GM12878 (cell line): ENCODE measurements around the gene SEC62. TPM values are rescaled to one million over a fixed set of nuclear protein-coding genes. Genes with fewer than 3 reads are reported as not detected.

Source experiments
- ATAC-seq: fragments of 200-7000 bp; cut with Tn5 transposase; 3 replicates; pipeline ENCODE4 v1.9.1; 2020; ENCODE audit warnings: mild to moderate bottlenecking, moderate library complexity
- BruUV-seq: library from RNA; stranded (reverse); fragments of 400-500 nt; replicated peaks from 2 replicates; lab custom pipeline; 2021; lab: Mats Ljungman, UMichigan
- CTCF ChIA-PET: fragments of 300-600 bp; sonication (Branson Sonifier 250); formaldehyde crosslinking; extraction: SDS; loops from one replicate; lab custom pipeline; 2021; ENCODE audit warnings: inconsistent platforms; lab: Yijun Ruan, JAX
- POLR2A ChIA-PET: fragments of 350-600 bp; formaldehyde crosslinking; extraction: SDS; loops from one replicate; lab custom pipeline; 2021; ENCODE audit warnings: inconsistent platforms; lab: Charles Lee
- RAD21 ChIA-PET: fragments of 300-600 bp; sonication (Branson Sonifier 250); formaldehyde crosslinking; loops from one replicate; lab custom pipeline; 2023; ENCODE audit warnings: antibody characterized with exemption; ENCODE audit not compliant: unreplicated experiment; lab: Charles Lee
- SMC1A ChIA-PET: fragments of 300-600 bp; sonication (Branson Sonifier 250); formaldehyde crosslinking; loops from one replicate; lab custom pipeline; 2023; ENCODE audit not compliant: unreplicated experiment, uncharacterized antibody; lab: Charles Lee
- DNase-seq: peaks from one replicate; pipeline ENCODE4 v3.0.0-alpha.2; 2011; ENCODE audit warnings: low read depth, low spot score
- FAIRE-seq: peaks from 3 replicates; lab custom pipeline; 2011; peaks lifted over from hg19 to GRCh38; lab: Jason Lieb, UNC
- H2AFZ ChIP-seq: 2 replicates; pipeline ENCODE4 v1.6.0; 2011; ENCODE audit warnings: low read depth, low read length, control low read depth; ENCODE audit not compliant: control insufficient read depth
- H3K27ac ChIP-seq: 2 replicates; pipeline ENCODE4 v1.5.1; 2011; ENCODE audit warnings: control low read depth; ENCODE audit not compliant: control insufficient read depth, insufficient read depth
- H3K27me3 ChIP-seq, 2 experiments: replicated peaks in 1 of 2; 2 replicates each; pipeline versions ENCODE4 v1.6.0 to v1.6.1; 2011; ENCODE audit warnings: low read length in 1 of 2; ENCODE audit not compliant: control insufficient read depth in 2 of 2, insufficient read depth in 2 of 2
- H3K36me3 ChIP-seq, 2 experiments: 2 replicates each; pipeline ENCODE4 v1.5.1; 2011; ENCODE audit warnings: low read length in 1 of 2; ENCODE audit not compliant: control insufficient read depth in 2 of 2, insufficient read depth in 2 of 2
- H3K4me1 ChIP-seq: 2 replicates; pipeline ENCODE4 v1.6.1; 2011; ENCODE audit warnings: mild to moderate bottlenecking, low read length, moderate library complexity, mixed read lengths; ENCODE audit not compliant: control insufficient read depth, insufficient read depth
- H3K4me2 ChIP-seq: 2 replicates; pipeline ENCODE4 v1.6.0; 2011; ENCODE audit warnings: control low read depth; ENCODE audit not compliant: control insufficient read depth, insufficient read depth
- H3K4me3 ChIP-seq: fragments of 200-600 bp; sonication (generic); 2 replicates; pipeline ENCODE4 v1.5.1; 2016
- H3K79me2 ChIP-seq: 2 replicates; pipeline ENCODE4 v1.6.0; 2011; ENCODE audit warnings: low read length; ENCODE audit not compliant: control insufficient read depth, insufficient read depth
- H3K9ac ChIP-seq: 2 replicates; pipeline ENCODE4 v1.8.0; 2011; ENCODE audit warnings: low read length, control low read depth, mixed read lengths; ENCODE audit not compliant: control insufficient read depth, insufficient read depth
- H3K9me3 ChIP-seq: replicated peaks from 3 replicates; pipeline ENCODE4 v1.5.1; 2011; ENCODE audit warnings: mild to moderate bottlenecking, low read length; ENCODE audit not compliant: control insufficient read depth, insufficient read depth
- H4K20me1 ChIP-seq: 2 replicates; pipeline ENCODE4 v1.6.0; 2011; ENCODE audit not compliant: control insufficient read depth, insufficient read depth
- CEBPB ChIP-seq, 2 experiments: fragments of 150-350 bp in 1 of 2; IDR thresholded peaks; 2 replicates each; pipeline ENCODE4 v1.6.1; 2012 to 2014; ENCODE audit warnings: low read depth in 2 of 2, low read length in 2 of 2, borderline replicate concordance in 1 of 2, inconsistent platforms in 1 of 2
- CTCF ChIP-seq, 3 experiments: IDR thresholded peaks in 2 of 3; conservative IDR thresholded peaks in 1 of 3; 2 replicates each; pipeline ENCODE4 v1.5.1; 2011; ENCODE audit warnings: low read depth in 3 of 3, low read length in 3 of 3, mild to moderate bottlenecking in 3 of 3, control low read depth in 2 of 3, moderate library complexity in 2 of 3, inconsistent platforms in 1 of 3, mixed read lengths in 1 of 3; ENCODE audit not compliant: control insufficient read depth in 2 of 3, insufficient read depth in 1 of 3; ENCODE audit errors: extremely low read depth in 1 of 3
- RAD21 ChIP-seq: IDR thresholded peaks from 2 replicates; pipeline ENCODE4 v1.6.1; 2011; ENCODE audit warnings: mild to moderate bottlenecking, low read depth, low read length, moderate library complexity; ENCODE audit not compliant: insufficient read depth
- SMARCA5 ChIP-seq: fragments of 450-650 bp; IDR thresholded peaks from 2 replicates; pipeline ENCODE4 v1.6.1; 2017; ENCODE audit warnings: mild to moderate bottlenecking
- SMC3 ChIP-seq: IDR thresholded peaks from 2 replicates; pipeline ENCODE4 v1.6.1; 2011; ENCODE audit warnings: low read length, improper control_type of control experiment, borderline replicate concordance
- SUPT20H ChIP-seq: IDR thresholded peaks from 2 replicates; pipeline ENCODE4 v1.6.1; 2011; ENCODE audit warnings: low read depth, mild to moderate bottlenecking, low read length, moderate library complexity, borderline replicate concordance; ENCODE audit not compliant: control insufficient read depth
- ZSCAN29 ChIP-seq: fragments of 450-650 bp; IDR thresholded peaks from 2 replicates; pipeline ENCODE4 v1.6.1; 2017; ENCODE audit warnings: mild to moderate bottlenecking, moderate library complexity
- whole genome bisulfite sequencing: methylation state at CpG from one replicate; pipeline ENCODE4 v1.1.6; 2016; ENCODE audit warnings: low lambda C conversion rate; ENCODE audit not compliant: insufficient replicate concordance, insufficient coverage; ENCODE audit errors: missing lambda C conversion rate; 5-methylcytosine and 5-hydroxymethylcytosine counted together
- in situ Hi-C: fragments of 300-500 bp; cut with MboI; formaldehyde crosslinking; loops from 9 replicates; pipeline ENCODE4 v1.14.3; 2018; ENCODE audit warnings: mixed read lengths
- intact Hi-C: fragments of 100-400 bp; cut with micrococcal nuclease; formaldehyde crosslinking; loops from one replicate; pipeline ENCODE4 v1.14.2; 2022; ENCODE audit not compliant: unreplicated experiment
- polyA plus RNA-seq, 11 experiments: library from polyadenylated mRNA; depleted of rRNA in 4 of 11; unstranded in 6 of 11; stranded (reverse) in 5 of 11; fragments of >200 nt; fragmentation: Nextera tagmentation in 4 of 11; fragmentation: Illumina TruSeq in 1 of 11; extraction: Ambion mirVana in 4 of 11; extraction: Trizol in 1 of 11; gene quantifications; 1 replicate in 1 of 11; 2 replicates in 10 of 11; pipeline versions ENCODE4 v1.2.1 to v1.2.3, GENCODE V29; 2011 to 2016; ENCODE audit warnings: inconsistent platforms in 2 of 11, missing spikeins in 2 of 11, low read depth in 1 of 11
- total RNA-seq, 4 experiments: library from RNA; depleted of rRNA in 3 of 4; stranded (reverse); fragments of >200 nt in 3 of 4; fragmentation: Illumina TruSeq in 1 of 4; extraction: Trizol in 1 of 4; gene quantifications; 2 replicates each; pipeline versions ENCODE4 v1.2.1 to v1.2.3, GENCODE V29; 2013 to 2021

The SEC62 gene
- total and polyA plus RNA-seq, 10 of the 15 experiments (the other 5 are each of a cell fraction or from before 2014, with no cell fraction given), result 25.6 to 270 (median 94.8) TPM

GRCh38 chr3:169929830-169930519 lies 36.6 kb upstream of the SEC62 start:
- intact Hi-C loops (loop anchor here (5.0 kb wide), 1 partner anchor 158 kb away; the partner anchor contains the start of gene MYNN), in situ Hi-C loops (no loop called here)
- Histone ChIP-seq H3K27me3 (no peaks in the 10 kb centered on the region), H3K4me2 (no peak overlapping the region), H3K4me1 (peaks cover 33% of the 10 kb centered on the region), H3K9me3 (no peaks in the 10 kb centered on the region; the same call in 2 of the 3 replicates), H2AFZ (no peak overlapping the region), H3K4me3 (no peak overlapping the region), H3K27ac (no peak overlapping the region), H3K36me3 (no peaks in the 10 kb centered on the region), H3K9ac (no peak overlapping the region), H4K20me1 (no peaks in the 10 kb centered on the region), H3K79me2 (peaks cover 6% of the 10 kb centered on the region)
- TF ChIP-seq ZSCAN29, result no peak
- TF ChIP-seq RAD21, result peak; percentile 68
- peak; percentile 44 to 49 (median 45); a peak in 4 of 6 replicates for TF ChIP-seq CTCF (IDR thresholded peaks at IDR 0.05 in 2 of 3, conservative IDR thresholded peaks at IDR 0.05 in 1 of 3; ENCODE audit: control insufficient read depth in 2 of 3, extremely low read depth in 1 of 3, insufficient read depth in 1 of 3, low read depth in 3 of 3, low read length in 3 of 3)
- peak; percentile 69; the same call in 1 of the 2 replicates for TF ChIP-seq SMC3
- no peak for TF ChIP-seq CEBPB (IDR thresholded peaks at IDR 0.05; ENCODE audit: borderline replicate concordance in 1 of 2, low read depth in 2 of 2, low read length in 2 of 2)
- TF ChIP-seq SUPT20H, result no peak
- TF ChIP-seq SMARCA5, result no peak
- SMC1A ChIA-PET, result interaction anchor here (0.7 to 8.1 kb wide), 19 partner anchors 9 to 453 kb away, joined by 3 to 118 read pairs (median 4); partner anchors contain the start of gene SEC62
- DNase-seq (no peak), FAIRE-seq (no peak), ATAC-seq (peak; percentile 67)
- POLR2A ChIA-PET, result interaction anchor here (0.6 to 2.1 kb wide), 2 partner anchors 20 to 38 kb away, joined by 4 to 8 read pairs; no protein-coding TSS in a partner anchor
- RAD21 ChIA-PET, result interaction anchor here (0.6 to 3.2 kb wide), 16 partner anchors 10 to 714 kb away, joined by 3 to 48 read pairs (median 4); partner anchors contain the start of gene SEC62
- CTCF ChIA-PET, result interaction anchor here (0.6 to 5.5 kb wide), 18 partner anchors 9 to 169 kb away, joined by 3 to 81 read pairs (median 6); partner anchors contain the start of gene SEC62
- BruUV-seq, result no TSS peak
- 32% methylated on average over 3 of the region's 3 CpGs for WGBS
